HL-60 (cell line): Measurements from ENCODE around the gene MEG3.

ENCODE experiments used
- CTCF ChIP-seq: IDR thresholded peaks from one replicate; pipeline ENCODE4 v1.5.1; 2011; ENCODE audit warnings: low read length, control low read depth, inconsistent platforms; ENCODE audit not compliant: insufficient read depth
- POLR2AphosphoS5 ChIP-seq: IDR thresholded peaks from 2 replicates; pipeline ENCODE4 v1.6.1; 2012; ENCODE audit warnings: low read depth
- REST ChIP-seq: IDR thresholded peaks from 2 replicates; pipeline ENCODE4 v1.6.1; 2012; ENCODE audit warnings: low read depth; ENCODE audit not compliant: insufficient replicate concordance

GRCh38 chr14:100885617-100886016 lies 59.7 kb downstream of the MEG3 start:
- TF ChIP-seq CTCF (no peak), POLR2AphosphoS5 (no peak), REST (no peak)
